ENCODE results near the gene BABAM2.
"Not testable (repeated sequence)": the region's sequence is repeated elsewhere in the genome, so short reads cannot be mapped to it uniquely, and the experiment has no call there.

BABAM2 gene

GRCh38 chr2:28025123-28025522, 134.6 kb downstream of the BABAM2 start:
- no peak for DNase-seq (ENCODE audit: low read depth in 2 of 2)

GRCh38 chr2:28026230-28026629, 135.7 kb downstream of the BABAM2 start:
- not testable (repeated sequence) for DNase-seq (ENCODE audit: low read depth in 2 of 2)

GRCh38 chr2:28028025-28028424, 137.5 kb downstream of the BABAM2 start:
- no peak for DNase-seq (ENCODE audit: low read depth in 2 of 2)

GRCh38 chr2:28030600-28030999, 140.1 kb downstream of the BABAM2 start:
- DNase-seq (ENCODE audit: low read depth in 2 of 2) = no peak

- DNase-seq (ENCODE audit: low read depth in 2 of 2) = no peak
Measured at GRCh38 chr2:28032816-28033215, 142.3 kb downstream of the BABAM2 start.

GRCh38 chr2:28034696-28035095, 144.2 kb downstream of the BABAM2 start:
- DNase-seq (ENCODE audit: low read depth in 2 of 2) = no peak

- DNase-seq (ENCODE audit: low read depth in 2 of 2) = no peak
Measured at GRCh38 chr2:28035163-28035690, 144.7 kb downstream of the BABAM2 start.

- no peak for DNase-seq (ENCODE audit: low read depth in 2 of 2)
Measured at GRCh38 chr2:28035816-28036215, 145.3 kb downstream of the BABAM2 start.

- DNase-seq (ENCODE audit: low read depth in 2 of 2) = no peak
Measured at GRCh38 chr2:28036307-28036706, 145.8 kb downstream of the BABAM2 start.

- no peak for DNase-seq (ENCODE audit: low read depth in 2 of 2)
Measured at GRCh38 chr2:28038722-28039121, 148.2 kb downstream of the BABAM2 start.

- DNase-seq (ENCODE audit: low read depth in 2 of 2) = no peak
Measured at GRCh38 chr2:28045676-28046351, 155.3 kb downstream of the BABAM2 start.

GRCh38 chr2:28046921-28047320, 156.4 kb downstream of the BABAM2 start:
- no peak for DNase-seq (ENCODE audit: low read depth in 2 of 2)

GRCh38 chr2:28047681-28048080, 157.2 kb downstream of the BABAM2 start:
- DNase-seq (ENCODE audit: low read depth in 2 of 2) = no peak

GRCh38 chr2:28048341-28048740, 157.8 kb downstream of the BABAM2 start:
- DNase-seq (ENCODE audit: low read depth in 2 of 2) = no peak

GRCh38 chr2:28049416-28049815, 158.9 kb downstream of the BABAM2 start:
- DNase-seq (ENCODE audit: low read depth in 2 of 2) = no peak

- DNase-seq (ENCODE audit: low read depth in 2 of 2) = no peak
Measured at GRCh38 chr2:28049899-28050298, 159.4 kb downstream of the BABAM2 start.

GRCh38 chr2:28052691-28053090, 162.2 kb downstream of the BABAM2 start:
- DNase-seq (ENCODE audit: low read depth in 2 of 2) = no peak

- DNase-seq (ENCODE audit: low read depth in 2 of 2) = no peak
Measured at GRCh38 chr2:28053597-28053996, 163.1 kb downstream of the BABAM2 start.

- no peak for DNase-seq (ENCODE audit: low read depth in 2 of 2)
Measured at GRCh38 chr2:28054916-28055315, 164.4 kb downstream of the BABAM2 start.

- DNase-seq (ENCODE audit: low read depth in 2 of 2) = no peak
Measured at GRCh38 chr2:28055325-28055970, 164.9 kb downstream of the BABAM2 start.

- DNase-seq (ENCODE audit: low read depth in 2 of 2) = no peak
Measured at GRCh38 chr2:28058791-28059190, 168.3 kb downstream of the BABAM2 start.

- DNase-seq (ENCODE audit: low read depth in 2 of 2) = no peak
Measured at GRCh38 chr2:28062867-28063266, 172.3 kb downstream of the BABAM2 start.

GRCh38 chr2:28063492-28063962, 173.0 kb downstream of the BABAM2 start:
- DNase-seq (ENCODE audit: low read depth in 2 of 2) = no peak
